ENCODE results near the gene LYRM9.

GRCh38 chr17:27904114-27904513 is 10.9 kb upstream of the LYRM9 start:
- no peak for TF ChIP-seq CTCF (IDR thresholded peaks at IDR 0.05; ENCODE audit: insufficient read depth, low read length, poor library complexity, severe bottlenecking)
- no peak for TF ChIP-seq EZH2phosphoT487 (conservative IDR thresholded peaks at IDR 0.05; ENCODE audit: low read length)
